PC-3 (cell line): ENCODE measurements around the gene SLC35B4.

Source experiments
- EZH2 ChIP-seq: fragments of 300-600 bp; sonication (generic); IDR thresholded peaks from one replicate; pipeline ENCODE4 v1.6.1; 2017; ENCODE audit warnings: antibody characterized with exemption, mild to moderate bottlenecking, low read length; ENCODE audit not compliant: unreplicated experiment
- EZH2phosphoT487 ChIP-seq: fragments of 300-600 bp; sonication (generic); IDR thresholded peaks from 2 replicates; pipeline ENCODE4 v1.6.1; 2018; ENCODE audit warnings: mild to moderate bottlenecking, antibody characterized with exemption, low read length, borderline replicate concordance
- TF ChIP-seq, protein P1 (sequence below): fragments of 300-600 bp; sonication (generic); conservative IDR thresholded peaks from 2 replicates; pipeline ENCODE4 v1.5.1; 2017; ENCODE audit warnings: antibody characterized with exemption, low read depth, mild to moderate bottlenecking, low read length

DNA sequence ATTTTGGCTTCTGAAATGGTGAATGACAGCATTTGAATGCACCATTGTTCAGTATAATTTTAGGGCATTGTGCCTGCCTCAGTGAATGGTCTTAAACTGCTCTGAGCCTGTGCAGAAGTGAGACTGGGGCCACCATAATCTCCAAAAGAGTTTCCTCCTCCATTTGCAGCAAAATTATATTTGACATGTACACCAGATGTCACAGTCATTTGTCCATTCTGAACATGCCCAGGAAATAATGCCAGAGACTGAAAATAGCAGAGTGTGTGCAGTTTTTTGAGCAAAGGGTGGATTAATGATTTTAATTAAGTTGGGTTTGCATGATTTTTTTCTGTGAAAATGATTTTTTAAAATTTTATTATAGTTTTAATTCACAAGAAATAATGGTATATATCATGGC, 26.4 kb upstream of the SLC35B4 start:
- TF ChIP-seq, protein P1, sequence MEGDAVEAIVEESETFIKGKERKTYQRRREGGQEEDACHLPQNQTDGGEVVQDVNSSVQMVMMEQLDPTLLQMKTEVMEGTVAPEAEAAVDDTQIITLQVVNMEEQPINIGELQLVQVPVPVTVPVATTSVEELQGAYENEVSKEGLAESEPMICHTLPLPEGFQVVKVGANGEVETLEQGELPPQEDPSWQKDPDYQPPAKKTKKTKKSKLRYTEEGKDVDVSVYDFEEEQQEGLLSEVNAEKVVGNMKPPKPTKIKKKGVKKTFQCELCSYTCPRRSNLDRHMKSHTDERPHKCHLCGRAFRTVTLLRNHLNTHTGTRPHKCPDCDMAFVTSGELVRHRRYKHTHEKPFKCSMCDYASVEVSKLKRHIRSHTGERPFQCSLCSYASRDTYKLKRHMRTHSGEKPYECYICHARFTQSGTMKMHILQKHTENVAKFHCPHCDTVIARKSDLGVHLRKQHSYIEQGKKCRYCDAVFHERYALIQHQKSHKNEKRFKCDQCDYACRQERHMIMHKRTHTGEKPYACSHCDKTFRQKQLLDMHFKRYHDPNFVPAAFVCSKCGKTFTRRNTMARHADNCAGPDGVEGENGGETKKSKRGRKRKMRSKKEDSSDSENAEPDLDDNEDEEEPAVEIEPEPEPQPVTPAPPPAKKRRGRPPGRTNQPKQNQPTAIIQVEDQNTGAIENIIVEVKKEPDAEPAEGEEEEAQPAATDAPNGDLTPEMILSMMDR = no peak
- TF ChIP-seq EZH2 (no peak), EZH2phosphoT487 (no peak)
